Type B pancreatic cell (in vitro differentiated cells): ENCODE measurements around the gene MEGF8. TPM values are rescaled to one million over a fixed set of nuclear protein-coding genes. Genes with fewer than 3 reads are reported as not detected.

Source experiments
- DNase-seq: peaks from one replicate; pipeline ENCODE4 v3.0.0; 2021; ENCODE audit warnings: mixed read lengths; ENCODE audit not compliant: unreplicated experiment; ENCODE audit errors: extremely low spot score
- H3K27ac Mint-ChIP-seq: 2 replicates; pipeline ENCODE4 v1.8.0; 2021; ENCODE audit warnings: mild to moderate bottlenecking, mixed read lengths
- H3K27me3 Mint-ChIP-seq: 2 replicates; pipeline ENCODE4 v1.8.0; 2021; ENCODE audit warnings: mixed read lengths
- H3K36me3 Mint-ChIP-seq: 2 replicates; pipeline ENCODE4 v1.8.0; 2021; ENCODE audit warnings: mixed read lengths
- H3K4me1 Mint-ChIP-seq: one replicate; pipeline ENCODE4 v1.8.0; 2021; ENCODE audit warnings: mixed read lengths; ENCODE audit not compliant: unreplicated experiment
- H3K4me3 Mint-ChIP-seq: 2 replicates; pipeline ENCODE4 v1.8.0; 2021; ENCODE audit warnings: mild to moderate bottlenecking, mixed read lengths
- H3K9me3 Mint-ChIP-seq: 2 replicates; pipeline ENCODE4 v1.8.0; 2021; ENCODE audit warnings: mixed read lengths
- total RNA-seq: library from RNA; stranded (reverse); gene quantifications from 2 replicates; pipeline ENCODE4 v1.2.1, GENCODE V29; 2021; ENCODE audit warnings: low replicate concordance
- TF ChIP-seq, protein P1 (sequence below): fragments of 200-600 bp; sonication (generic); conservative IDR thresholded peaks from 2 replicates; pipeline ENCODE4 v1.5.0; 2021; ENCODE audit warnings: antibody characterized with exemption, mild to moderate bottlenecking

Gene MEGF8
- total RNA-seq, 1 donor from 2014 or later, result 49.5 TPM

DNA sequence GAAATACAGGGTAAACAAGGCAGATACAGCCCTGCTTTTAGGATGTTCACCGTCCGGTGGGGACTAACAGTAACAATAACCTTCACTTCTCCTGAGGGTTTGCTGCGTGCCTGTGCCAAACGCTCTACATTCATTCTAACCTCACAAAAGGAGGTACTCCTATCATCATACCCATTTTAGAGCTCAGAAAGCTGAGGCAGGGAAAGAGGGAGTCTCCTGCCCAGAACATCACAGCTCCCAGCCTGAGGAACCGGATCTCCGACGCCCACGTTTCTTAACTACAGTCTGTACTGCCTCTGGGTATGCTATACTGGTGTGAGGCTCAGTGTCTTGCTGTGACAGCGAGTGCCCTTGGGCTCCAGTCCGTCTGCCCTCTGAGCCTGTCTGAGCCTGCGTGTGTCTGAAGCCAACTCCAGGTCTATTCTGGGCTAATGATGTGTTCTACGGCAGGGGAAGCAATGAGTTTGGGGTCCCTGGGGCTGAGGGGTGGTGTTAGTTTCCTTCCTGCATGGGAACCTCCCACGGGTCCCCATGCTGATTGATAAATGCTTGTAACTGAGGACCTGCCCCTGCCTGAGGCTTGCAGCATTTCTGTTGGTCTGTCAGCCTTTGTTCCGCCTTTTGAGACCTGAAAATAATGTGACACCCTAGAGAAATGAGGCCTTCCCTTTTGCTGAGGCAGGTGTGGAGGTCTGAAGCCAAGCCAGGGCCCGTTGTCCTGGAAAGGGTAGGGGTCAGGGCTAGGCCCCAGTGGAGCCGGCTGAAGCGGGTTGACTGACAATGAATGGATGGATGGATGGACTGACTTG is 96.9 kb downstream of the MEGF8 start:
- peaks cover 6% of the 10 kb centered on the region for H3K36me3 Mint-ChIP-seq
- no peak for DNase-seq
- peak overlapping the region; percentile 77 for H3K27ac Mint-ChIP-seq
- peak overlapping the region; percentile 97 for H3K4me3 Mint-ChIP-seq
- peaks cover 7% of the 10 kb centered on the region for H3K27me3 Mint-ChIP-seq
- H3K4me1 Mint-ChIP-seq, result peaks cover 28% of the 10 kb centered on the region
- no peaks in the 10 kb centered on the region for H3K9me3 Mint-ChIP-seq
- TF ChIP-seq, protein P1, sequence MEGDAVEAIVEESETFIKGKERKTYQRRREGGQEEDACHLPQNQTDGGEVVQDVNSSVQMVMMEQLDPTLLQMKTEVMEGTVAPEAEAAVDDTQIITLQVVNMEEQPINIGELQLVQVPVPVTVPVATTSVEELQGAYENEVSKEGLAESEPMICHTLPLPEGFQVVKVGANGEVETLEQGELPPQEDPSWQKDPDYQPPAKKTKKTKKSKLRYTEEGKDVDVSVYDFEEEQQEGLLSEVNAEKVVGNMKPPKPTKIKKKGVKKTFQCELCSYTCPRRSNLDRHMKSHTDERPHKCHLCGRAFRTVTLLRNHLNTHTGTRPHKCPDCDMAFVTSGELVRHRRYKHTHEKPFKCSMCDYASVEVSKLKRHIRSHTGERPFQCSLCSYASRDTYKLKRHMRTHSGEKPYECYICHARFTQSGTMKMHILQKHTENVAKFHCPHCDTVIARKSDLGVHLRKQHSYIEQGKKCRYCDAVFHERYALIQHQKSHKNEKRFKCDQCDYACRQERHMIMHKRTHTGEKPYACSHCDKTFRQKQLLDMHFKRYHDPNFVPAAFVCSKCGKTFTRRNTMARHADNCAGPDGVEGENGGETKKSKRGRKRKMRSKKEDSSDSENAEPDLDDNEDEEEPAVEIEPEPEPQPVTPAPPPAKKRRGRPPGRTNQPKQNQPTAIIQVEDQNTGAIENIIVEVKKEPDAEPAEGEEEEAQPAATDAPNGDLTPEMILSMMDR, result no peak

DNA sequence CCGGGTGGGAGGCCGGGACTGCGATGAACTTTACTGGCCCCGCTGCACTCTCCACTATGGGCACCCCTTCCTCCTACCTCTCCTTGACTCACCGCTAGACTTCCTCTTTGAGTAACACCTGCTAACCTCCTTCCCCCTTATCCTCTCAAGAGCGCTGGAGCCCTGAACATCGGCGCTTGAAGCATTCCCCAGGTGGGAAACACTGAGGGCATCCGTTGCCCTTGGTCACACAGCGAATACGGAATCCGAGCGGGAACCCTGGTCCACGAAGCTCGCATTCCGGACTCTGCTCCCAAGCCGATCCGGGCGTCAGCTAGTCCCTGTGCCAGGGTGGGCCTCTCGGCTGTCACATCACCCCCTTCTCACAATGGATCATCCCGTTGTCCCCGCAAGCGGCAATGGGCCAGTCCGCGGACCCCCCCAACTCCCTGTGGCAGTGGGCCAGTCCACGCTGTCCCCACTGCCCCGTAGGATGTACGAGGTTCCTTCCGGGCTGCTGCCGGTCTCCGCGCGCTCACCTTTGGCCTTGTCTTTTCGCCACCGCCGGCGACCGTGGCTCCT is 97.5 kb downstream of the MEGF8 start:
- Mint-ChIP-seq H3K27me3 (peaks cover 7% of the 10 kb centered on the region), H3K4me1 (peaks cover 28% of the 10 kb centered on the region), H3K27ac (peak overlapping the region; percentile 77), H3K4me3 (peak overlapping the region; percentile 97), H3K9me3 (no peaks in the 10 kb centered on the region), H3K36me3 (peaks cover 6% of the 10 kb centered on the region)
- DNase-seq, result no peak
- TF ChIP-seq, protein P1, result no peak

DNA sequence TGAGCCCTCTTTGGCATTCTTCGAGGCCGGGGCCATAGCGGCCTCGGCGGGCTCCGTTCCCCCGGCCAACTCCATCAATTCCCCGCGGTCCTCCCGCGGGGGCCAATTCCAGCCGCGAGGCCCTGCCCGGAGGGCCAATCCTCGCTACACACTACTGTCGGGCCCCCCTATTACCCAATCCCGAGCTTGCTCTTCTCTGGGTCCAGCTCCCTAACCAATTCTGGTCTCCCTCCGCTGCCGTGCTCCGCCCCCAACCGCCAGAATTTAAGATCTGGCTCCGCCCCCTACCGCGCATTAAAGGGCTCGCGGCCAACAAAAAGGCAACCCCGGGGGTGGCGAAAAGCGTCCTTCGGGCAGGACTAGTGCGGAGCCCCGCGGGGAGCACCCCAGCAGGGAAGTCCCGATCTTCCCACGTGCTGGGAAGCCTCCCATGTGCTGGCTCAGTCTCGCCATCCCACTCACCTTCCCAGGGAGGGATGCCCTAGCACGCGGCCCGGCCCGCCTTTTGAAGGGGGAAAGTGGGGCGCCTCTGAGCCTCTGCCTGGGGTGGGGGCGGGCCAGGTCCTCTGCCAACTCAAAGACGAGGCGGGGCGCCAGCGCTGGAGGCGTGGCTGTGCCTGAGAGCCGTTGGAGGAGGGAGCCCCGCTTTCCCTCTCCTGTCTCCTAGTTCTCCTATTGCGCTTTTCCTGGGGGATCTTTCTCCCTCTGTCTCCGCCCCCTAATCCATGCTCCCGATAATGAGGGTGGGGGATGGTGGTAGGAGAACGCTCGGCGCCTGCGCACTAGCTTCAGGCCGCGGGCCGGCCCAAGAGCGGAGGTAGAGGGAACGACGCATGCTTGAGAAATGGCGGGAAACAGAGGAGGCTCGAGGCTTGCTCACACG is 98.3 kb downstream of the MEGF8 start:
- Mint-ChIP-seq H3K36me3 (peaks cover 6% of the 10 kb centered on the region), H3K9me3 (no peaks in the 10 kb centered on the region), H3K27ac (peak overlapping the region; percentile 77), H3K4me3 (peak overlapping the region; percentile 97), H3K4me1 (peaks cover 28% of the 10 kb centered on the region), H3K27me3 (peaks cover 7% of the 10 kb centered on the region)
- TF ChIP-seq, protein P1, result no peak
- peak; percentile 86 for DNase-seq

DNA sequence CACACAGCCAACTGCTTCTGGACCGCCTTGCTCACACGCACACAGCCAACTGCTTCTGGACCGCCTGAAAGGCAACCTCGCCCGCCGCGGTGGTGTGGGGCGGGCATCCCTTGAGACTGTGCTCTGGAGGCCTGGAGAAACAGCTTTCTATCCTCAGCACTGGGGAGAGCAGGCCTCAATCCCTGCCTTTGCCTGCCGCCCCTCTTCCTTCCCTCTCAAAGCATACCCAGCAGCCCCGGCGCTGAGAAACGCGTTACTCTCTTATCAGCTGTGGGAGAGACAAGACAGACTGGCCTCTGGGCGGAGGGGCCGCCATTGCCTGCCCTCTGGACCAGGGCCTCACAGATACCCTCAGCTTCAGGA is 98.9 kb downstream of the MEGF8 start:
- no peak for DNase-seq
- peak overlapping the region; percentile 97 for H3K4me3 Mint-ChIP-seq
- H3K27ac Mint-ChIP-seq, result no peak overlapping the region
- H3K27me3 Mint-ChIP-seq, result peaks cover 7% of the 10 kb centered on the region
- H3K4me1 Mint-ChIP-seq, result peaks cover 28% of the 10 kb centered on the region
- TF ChIP-seq, protein P1, result no peak
- H3K9me3 Mint-ChIP-seq, result no peaks in the 10 kb centered on the region
- peaks cover 6% of the 10 kb centered on the region for H3K36me3 Mint-ChIP-seq

DNA sequence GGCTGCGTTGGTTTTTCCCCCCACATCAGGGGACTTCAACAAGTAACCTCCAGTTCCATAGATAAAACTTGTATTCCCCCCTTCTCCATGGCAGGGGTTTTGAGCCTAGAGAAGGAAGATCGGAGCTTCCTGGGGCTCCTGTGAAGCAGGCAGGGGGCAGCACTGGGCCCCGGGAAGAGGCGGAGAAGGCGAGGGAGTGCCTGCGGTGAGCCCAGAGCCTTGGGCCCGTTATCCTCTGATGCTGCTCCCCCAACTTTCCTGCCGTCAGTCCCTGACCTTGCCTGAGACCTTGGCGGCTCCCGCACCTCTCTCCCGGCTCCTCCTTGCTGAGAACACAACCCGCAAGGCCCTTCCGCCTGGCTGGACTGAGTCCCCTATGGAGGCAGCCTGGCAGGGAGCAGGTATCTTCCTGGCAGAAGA is 99.3 kb downstream of the MEGF8 start:
- Mint-ChIP-seq H3K27me3 (peaks cover 7% of the 10 kb centered on the region), H3K9me3 (no peaks in the 10 kb centered on the region), H3K27ac (no peak overlapping the region), H3K4me3 (peak overlapping the region; percentile 97), H3K36me3 (peaks cover 6% of the 10 kb centered on the region), H3K4me1 (peaks cover 28% of the 10 kb centered on the region)
- DNase-seq, result no peak
- TF ChIP-seq, protein P1, result peak; percentile 50
